ENCODE results near the gene BTBD9. TPM values are rescaled to one million over a fixed set of nuclear protein-coding genes. Genes with fewer than 3 reads are reported as not detected.

Gene BTBD9
- 10 to 100 TPM; 11.7 to 17.7 (median 14.1) TPM for total RNA-seq

GRCh38 chr6:38639498-38640215 is at the start of gene BTBD9:
BTBD9 (minus strand) TSS chr6:38639929.
- no peak for TF ChIP-seq CTCF (IDR thresholded peaks at IDR 0.05; ENCODE audit: low read depth)

- TF ChIP-seq CTCF (IDR thresholded peaks at IDR 0.05; ENCODE audit: low read depth), result no peak
Observed at GRCh38 chr6:38688579-38689087, 48.9 kb upstream of the BTBD9 start.

GRCh38 chr6:38687549-38687948 is 47.8 kb upstream of the BTBD9 start:
- no peak for TF ChIP-seq CTCF (IDR thresholded peaks at IDR 0.05; ENCODE audit: low read depth)

GRCh38 chr6:38687043-38687353 is 47.3 kb upstream of the BTBD9 start:
- no peak for TF ChIP-seq CTCF (IDR thresholded peaks at IDR 0.05; ENCODE audit: low read depth)

GRCh38 chr6:38686270-38687042 is 46.7 kb upstream of the BTBD9 start:
- no peak for TF ChIP-seq CTCF (IDR thresholded peaks at IDR 0.05; ENCODE audit: low read depth)

- TF ChIP-seq CTCF (IDR thresholded peaks at IDR 0.05; ENCODE audit: low read depth), result no peak
Observed at GRCh38 chr6:38684904-38685303, 45.2 kb upstream of the BTBD9 start.

GRCh38 chr6:38684237-38684636 is 44.5 kb upstream of the BTBD9 start:
- TF ChIP-seq CTCF (IDR thresholded peaks at IDR 0.05; ENCODE audit: low read depth), result no peak
